Measurements from ENCODE around the gene CCN2.

CCN2 gene

GRCh38 chr6:131936156-131936555 lies 15.0 kb downstream of the CCN2 start:
- Histone ChIP-seq H3K27ac (ENCODE audit: low read length) (no peak overlapping the region), H3K4me3 (ENCODE audit: low read depth in 1 of 2, low read length in 2 of 2) (no peak overlapping the region), H3K27me3 (ENCODE audit: low read depth, low read length) (no peaks in the 10 kb centered on the region), H3K36me3 (ENCODE audit: control insufficient read depth in 1 of 2, insufficient read depth in 2 of 2, low read length in 2 of 2) (no peaks in the 10 kb centered on the region), H3K9me3 (ENCODE audit: control insufficient read depth in 1 of 2, low read length in 2 of 2) (no peaks in the 10 kb centered on the region), H3K4me1 (ENCODE audit: control insufficient read depth in 1 of 2, insufficient read depth in 2 of 2, low read length in 2 of 2) (no peaks in the 10 kb centered on the region)

- Histone ChIP-seq H3K27ac (ENCODE audit: low read length) (no peak overlapping the region), H3K4me3 (ENCODE audit: low read depth in 1 of 2, low read length in 2 of 2) (no peak overlapping the region), H3K4me1 (ENCODE audit: control insufficient read depth in 1 of 2, insufficient read depth in 2 of 2, low read length in 2 of 2) (no peaks in the 10 kb centered on the region), H3K9me3 (ENCODE audit: control insufficient read depth in 1 of 2, low read length in 2 of 2) (no peaks in the 10 kb centered on the region), H3K36me3 (ENCODE audit: control insufficient read depth in 1 of 2, insufficient read depth in 2 of 2, low read length in 2 of 2) (no peaks in the 10 kb centered on the region), H3K27me3 (ENCODE audit: low read depth, low read length) (no peaks in the 10 kb centered on the region)
Observed at GRCh38 chr6:131931063-131931750, 20.0 kb downstream of the CCN2 start.

- Histone ChIP-seq H3K36me3 (ENCODE audit: control insufficient read depth in 1 of 2, insufficient read depth in 2 of 2, low read length in 2 of 2) (no peaks in the 10 kb centered on the region), H3K27ac (ENCODE audit: low read length) (no peak overlapping the region), H3K27me3 (ENCODE audit: low read depth, low read length) (no peaks in the 10 kb centered on the region), H3K4me3 (ENCODE audit: low read depth in 1 of 2, low read length in 2 of 2) (no peak overlapping the region), H3K4me1 (ENCODE audit: control insufficient read depth in 1 of 2, insufficient read depth in 2 of 2, low read length in 2 of 2) (no peaks in the 10 kb centered on the region), H3K9me3 (ENCODE audit: control insufficient read depth in 1 of 2, low read length in 2 of 2) (no peaks in the 10 kb centered on the region)
Observed at GRCh38 chr6:131929976-131930375, 21.2 kb downstream of the CCN2 start.

DNA sequence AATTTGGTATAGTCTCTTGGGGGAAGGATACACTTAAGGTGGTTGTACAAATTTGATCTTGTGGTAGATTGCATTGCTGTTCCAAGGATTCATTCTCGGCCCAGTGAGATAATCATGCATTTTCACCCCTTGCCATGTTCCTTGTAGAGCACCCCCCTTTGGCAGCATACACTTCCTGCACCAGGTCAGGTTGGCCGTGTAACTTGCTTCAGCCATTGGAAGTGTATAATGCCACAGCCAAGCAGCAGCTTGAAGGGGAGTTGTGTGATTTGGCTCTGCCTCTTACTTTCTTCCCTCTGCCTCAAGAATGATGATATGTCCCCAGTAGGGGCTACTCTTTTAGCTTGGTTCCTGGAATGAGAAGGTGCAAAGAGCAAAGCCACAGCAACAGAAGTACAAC lies 21.9 kb downstream of the CCN2 start:
- no peaks in the 10 kb centered on the region for H3K36me3 ChIP-seq (ENCODE audit: control insufficient read depth in 1 of 2, insufficient read depth in 2 of 2, low read length in 2 of 2)
- no peak overlapping the region for H3K4me3 ChIP-seq (ENCODE audit: low read depth in 1 of 2, low read length in 2 of 2)
- H3K4me1 ChIP-seq (ENCODE audit: control insufficient read depth in 1 of 2, insufficient read depth in 2 of 2, low read length in 2 of 2): no peaks in the 10 kb centered on the region
- H3K27me3 ChIP-seq (ENCODE audit: low read depth, low read length): no peaks in the 10 kb centered on the region
- no peak overlapping the region for H3K27ac ChIP-seq (ENCODE audit: low read length)
- H3K9me3 ChIP-seq (ENCODE audit: control insufficient read depth in 1 of 2, low read length in 2 of 2): no peaks in the 10 kb centered on the region

- no peak overlapping the region for H3K4me3 ChIP-seq (ENCODE audit: low read depth in 1 of 2, low read length in 2 of 2)
Observed at GRCh38 chr6:131924881-131925474, 26.2 kb downstream of the CCN2 start.

DNA sequence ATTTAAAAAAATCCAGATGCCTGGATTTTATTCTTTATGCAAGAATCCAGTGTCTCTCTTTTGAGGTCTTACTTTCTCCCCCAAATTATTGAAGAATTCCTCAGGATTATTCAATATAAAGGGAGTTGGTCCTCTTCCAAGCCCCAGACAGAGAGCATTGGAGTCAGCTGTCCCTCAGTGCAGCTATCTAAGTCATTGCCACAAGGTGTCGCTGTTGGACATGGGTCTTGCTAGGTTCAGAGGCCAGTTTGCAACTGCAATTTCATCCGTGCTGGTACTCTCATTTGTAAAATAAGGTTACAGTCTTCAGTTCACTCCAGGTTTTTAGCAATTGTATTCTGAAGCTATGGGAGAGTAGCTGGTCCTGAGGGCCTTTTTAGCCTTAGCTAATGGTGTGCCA lies 27.8 kb downstream of the CCN2 start:
- H3K36me3 ChIP-seq (ENCODE audit: control insufficient read depth in 1 of 2, insufficient read depth in 2 of 2, low read length in 2 of 2): no peaks in the 10 kb centered on the region
- H3K27me3 ChIP-seq (ENCODE audit: low read depth, low read length): no peaks in the 10 kb centered on the region
- peaks cover 3% of the 10 kb centered on the region in 2 donors for H3K9me3 ChIP-seq (ENCODE audit: control insufficient read depth in 1 of 2, low read length in 2 of 2)
- H3K4me1 ChIP-seq (ENCODE audit: control insufficient read depth in 1 of 2, insufficient read depth in 2 of 2, low read length in 2 of 2): no peaks in the 10 kb centered on the region
- no peak overlapping the region for H3K27ac ChIP-seq (ENCODE audit: low read length)
- no peak overlapping the region for H3K4me3 ChIP-seq (ENCODE audit: low read depth in 1 of 2, low read length in 2 of 2)

More at GRCh38 chr6:131924881-131925474, 26.2 kb downstream of the CCN2 start:
- H3K27me3 ChIP-seq (ENCODE audit: low read depth, low read length): no peaks in the 10 kb centered on the region
- H3K36me3 ChIP-seq (ENCODE audit: control insufficient read depth in 1 of 2, insufficient read depth in 2 of 2, low read length in 2 of 2): no peaks in the 10 kb centered on the region
- no peaks in the 10 kb centered on the region for H3K4me1 ChIP-seq (ENCODE audit: control insufficient read depth in 1 of 2, insufficient read depth in 2 of 2, low read length in 2 of 2)
- peaks cover 3% of the 10 kb centered on the region in 2 donors for H3K9me3 ChIP-seq (ENCODE audit: control insufficient read depth in 1 of 2, low read length in 2 of 2)
- no peak overlapping the region for H3K27ac ChIP-seq (ENCODE audit: low read length)

- Histone ChIP-seq H3K36me3 (ENCODE audit: control insufficient read depth in 1 of 2, insufficient read depth in 2 of 2, low read length in 2 of 2) (no peaks in the 10 kb centered on the region), H3K4me3 (ENCODE audit: low read depth in 1 of 2, low read length in 2 of 2) (no peak overlapping the region), H3K4me1 (ENCODE audit: control insufficient read depth in 1 of 2, insufficient read depth in 2 of 2, low read length in 2 of 2) (no peaks in the 10 kb centered on the region), H3K27ac (ENCODE audit: low read length) (no peak overlapping the region), H3K9me3 (ENCODE audit: control insufficient read depth in 1 of 2, low read length in 2 of 2) (peaks cover 3% of the 10 kb centered on the region in 2 donors), H3K27me3 (ENCODE audit: low read depth, low read length) (no peaks in the 10 kb centered on the region)
Observed at GRCh38 chr6:131920656-131921055, 30.5 kb downstream of the CCN2 start.

DNA sequence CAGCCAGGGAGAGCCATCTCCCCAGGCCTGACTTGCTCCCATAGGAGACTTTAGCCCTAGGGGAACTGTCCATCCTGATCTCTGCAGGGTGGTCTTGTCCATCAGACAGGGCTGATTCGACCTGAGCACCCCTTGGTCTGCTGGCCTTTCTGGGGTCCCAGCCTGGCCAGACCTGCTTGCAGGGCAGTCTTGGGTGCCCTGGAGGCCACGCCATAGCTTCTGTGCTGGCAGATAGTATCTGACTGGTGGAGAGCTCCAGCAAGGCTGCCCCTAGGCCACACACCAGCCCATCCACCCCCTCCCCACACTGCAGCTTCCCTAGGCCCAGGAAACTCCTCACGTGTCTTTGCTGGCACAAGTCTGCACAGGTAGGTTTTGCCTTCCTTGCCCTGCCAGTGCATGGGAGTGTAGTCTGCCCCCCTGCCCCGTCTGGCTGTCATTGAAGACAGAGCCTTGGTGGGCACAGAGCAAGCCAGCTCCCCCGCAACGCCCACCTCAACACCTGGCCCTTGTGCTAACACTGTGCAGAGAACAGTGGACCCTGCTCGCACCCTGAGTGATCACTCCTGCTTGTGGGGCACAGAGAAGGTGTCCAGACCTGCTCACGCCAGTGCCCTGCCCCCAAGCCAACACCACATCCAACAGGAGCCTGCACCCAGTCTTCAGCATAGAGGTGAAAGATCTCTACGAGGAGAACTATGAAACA lies 32.4 kb downstream of the CCN2 start:
- H3K27me3 ChIP-seq (ENCODE audit: low read depth, low read length): no peaks in the 10 kb centered on the region
- no peaks in the 10 kb centered on the region for H3K4me1 ChIP-seq (ENCODE audit: control insufficient read depth in 1 of 2, insufficient read depth in 2 of 2, low read length in 2 of 2)
- no peaks in the 10 kb centered on the region for H3K36me3 ChIP-seq (ENCODE audit: control insufficient read depth in 1 of 2, insufficient read depth in 2 of 2, low read length in 2 of 2)
- no peak overlapping the region for H3K4me3 ChIP-seq (ENCODE audit: low read depth in 1 of 2, low read length in 2 of 2)
- no peak overlapping the region for H3K27ac ChIP-seq (ENCODE audit: low read length)
- H3K9me3 ChIP-seq (ENCODE audit: control insufficient read depth in 1 of 2, low read length in 2 of 2): peaks cover 3% of the 10 kb centered on the region in 2 donors

- Histone ChIP-seq H3K4me3 (ENCODE audit: low read depth in 1 of 2, low read length in 2 of 2) (no peak overlapping the region), H3K27ac (ENCODE audit: low read length) (no peak overlapping the region), H3K27me3 (ENCODE audit: low read depth, low read length) (no peaks in the 10 kb centered on the region), H3K9me3 (ENCODE audit: control insufficient read depth in 1 of 2, low read length in 2 of 2) (peaks cover 0 to 3% of the 10 kb centered on the region in 2 donors), H3K36me3 (ENCODE audit: control insufficient read depth in 1 of 2, insufficient read depth in 2 of 2, low read length in 2 of 2) (no peaks in the 10 kb centered on the region), H3K4me1 (ENCODE audit: control insufficient read depth in 1 of 2, insufficient read depth in 2 of 2, low read length in 2 of 2) (no peaks in the 10 kb centered on the region)
Observed at GRCh38 chr6:131917763-131918649, 33.2 kb downstream of the CCN2 start.

GRCh38 chr6:131917318-131917717 lies 33.9 kb downstream of the CCN2 start:
- Histone ChIP-seq H3K4me1 (ENCODE audit: control insufficient read depth in 1 of 2, insufficient read depth in 2 of 2, low read length in 2 of 2) (no peaks in the 10 kb centered on the region), H3K4me3 (ENCODE audit: low read depth in 1 of 2, low read length in 2 of 2) (no peak overlapping the region), H3K27ac (ENCODE audit: low read length) (no peak overlapping the region), H3K27me3 (ENCODE audit: low read depth, low read length) (no peaks in the 10 kb centered on the region), H3K36me3 (ENCODE audit: control insufficient read depth in 1 of 2, insufficient read depth in 2 of 2, low read length in 2 of 2) (no peaks in the 10 kb centered on the region), H3K9me3 (ENCODE audit: control insufficient read depth in 1 of 2, low read length in 2 of 2) (no peaks in the 10 kb centered on the region)

GRCh38 chr6:131916847-131917246 lies 34.3 kb downstream of the CCN2 start:
- no peaks in the 10 kb centered on the region for H3K36me3 ChIP-seq (ENCODE audit: control insufficient read depth in 1 of 2, insufficient read depth in 2 of 2, low read length in 2 of 2)
- no peak overlapping the region for H3K27ac ChIP-seq (ENCODE audit: low read length)
- H3K4me1 ChIP-seq (ENCODE audit: control insufficient read depth in 1 of 2, insufficient read depth in 2 of 2, low read length in 2 of 2): no peaks in the 10 kb centered on the region
- H3K27me3 ChIP-seq (ENCODE audit: low read depth, low read length): no peaks in the 10 kb centered on the region
- H3K9me3 ChIP-seq (ENCODE audit: control insufficient read depth in 1 of 2, low read length in 2 of 2): no peaks in the 10 kb centered on the region
- no peak overlapping the region for H3K4me3 ChIP-seq (ENCODE audit: low read depth in 1 of 2, low read length in 2 of 2)

Measured in muscle layer of duodenum (tissue), 2 donors.